ENCODE measurements around the gene CACNA2D4. TPM values are rescaled to one million over a fixed set of nuclear protein-coding genes. Genes with fewer than 3 reads are reported as not detected.

The CACNA2D4 gene
- total RNA-seq, 4 donors from 2014 or later, result 10.1 to 16.2 (median 11.4) TPM

- H3K4me3 ChIP-seq, result no peak overlapping the region
- no peaks in the 10 kb centered on the region for H3K4me1 ChIP-seq
- no peak overlapping the region for H3K27ac ChIP-seq
- H3K36me3 ChIP-seq, result no peaks in the 10 kb centered on the region
- TF ChIP-seq, protein P1, sequence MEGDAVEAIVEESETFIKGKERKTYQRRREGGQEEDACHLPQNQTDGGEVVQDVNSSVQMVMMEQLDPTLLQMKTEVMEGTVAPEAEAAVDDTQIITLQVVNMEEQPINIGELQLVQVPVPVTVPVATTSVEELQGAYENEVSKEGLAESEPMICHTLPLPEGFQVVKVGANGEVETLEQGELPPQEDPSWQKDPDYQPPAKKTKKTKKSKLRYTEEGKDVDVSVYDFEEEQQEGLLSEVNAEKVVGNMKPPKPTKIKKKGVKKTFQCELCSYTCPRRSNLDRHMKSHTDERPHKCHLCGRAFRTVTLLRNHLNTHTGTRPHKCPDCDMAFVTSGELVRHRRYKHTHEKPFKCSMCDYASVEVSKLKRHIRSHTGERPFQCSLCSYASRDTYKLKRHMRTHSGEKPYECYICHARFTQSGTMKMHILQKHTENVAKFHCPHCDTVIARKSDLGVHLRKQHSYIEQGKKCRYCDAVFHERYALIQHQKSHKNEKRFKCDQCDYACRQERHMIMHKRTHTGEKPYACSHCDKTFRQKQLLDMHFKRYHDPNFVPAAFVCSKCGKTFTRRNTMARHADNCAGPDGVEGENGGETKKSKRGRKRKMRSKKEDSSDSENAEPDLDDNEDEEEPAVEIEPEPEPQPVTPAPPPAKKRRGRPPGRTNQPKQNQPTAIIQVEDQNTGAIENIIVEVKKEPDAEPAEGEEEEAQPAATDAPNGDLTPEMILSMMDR (IDR thresholded peaks at IDR 0.05), result no peak
- TF ChIP-seq POLR2A (IDR thresholded peaks at IDR 0.05), result no peak
- TF ChIP-seq EP300 (IDR thresholded peaks at IDR 0.05), result no peak
- WGBS, 2 donors, result 88% methylated on average over 23 to 24 of the region's 34 CpGs
- peaks cover 0 to 23% of the 10 kb centered on the region in 2 donors for H3K27me3 ChIP-seq
- no peak for DNase-seq (ENCODE audit: low spot score in 2 of 2)
- H3K9me3 ChIP-seq, result no peaks in the 10 kb centered on the region
These were observed 84.1 kb downstream of the CACNA2D4 start for GRCh38 chr12:1834186-1834925.

- TF ChIP-seq POLR2A (IDR thresholded peaks at IDR 0.05) (no peak), EP300 (IDR thresholded peaks at IDR 0.05) (no peak)
- TF ChIP-seq, protein P1 (IDR thresholded peaks at IDR 0.05), result no peak
- no peaks in the 10 kb centered on the region for H3K9me3 ChIP-seq
- H3K27ac ChIP-seq, result no peak overlapping the region
- H3K36me3 ChIP-seq, result no peaks in the 10 kb centered on the region
- peaks cover 0 to 26% of the 10 kb centered on the region in 2 donors for H3K27me3 ChIP-seq
- WGBS, 2 donors, result 79 to 84% methylated on average over 10 of the region's 10 CpGs
- no peaks in the 10 kb centered on the region for H3K4me1 ChIP-seq
- DNase-seq (ENCODE audit: low spot score in 2 of 2), result no peak
- H3K4me3 ChIP-seq, result no peak overlapping the region
These were observed 84.8 kb downstream of the CACNA2D4 start for GRCh38 chr12:1833596-1834028.

GRCh38 chr12:1832801-1833595, 85.5 kb downstream of the CACNA2D4 start:
- DNase-seq (ENCODE audit: low spot score in 2 of 2), result no peak
- TF ChIP-seq, protein P1 (IDR thresholded peaks at IDR 0.05), result no peak
- TF ChIP-seq EP300 (IDR thresholded peaks at IDR 0.05) (no peak), POLR2A (IDR thresholded peaks at IDR 0.05) (no peak)

GRCh38 chr12:1830981-1831963, 87.2 kb downstream of the CACNA2D4 start:
- DNase-seq (ENCODE audit: low spot score in 2 of 2), result no peak
- WGBS, 2 donors, result 6 to 9% methylated on average over 24 to 26 of the region's 34 CpGs
- no peak for TF ChIP-seq POLR2A (IDR thresholded peaks at IDR 0.05)
- TF ChIP-seq EP300 (IDR thresholded peaks at IDR 0.05), result no peak
- TF ChIP-seq, protein P1 (IDR thresholded peaks at IDR 0.05), result no peak
- H3K9me3 ChIP-seq, result no peaks in the 10 kb centered on the region
- no peak overlapping the region for H3K27ac ChIP-seq
- H3K4me3 ChIP-seq, result no peak overlapping the region
- H3K4me1 ChIP-seq, result no peaks in the 10 kb centered on the region
- H3K27me3 ChIP-seq, result peaks cover 0 to 49% of the 10 kb centered on the region in 2 donors
- H3K36me3 ChIP-seq, result no peaks in the 10 kb centered on the region

More at GRCh38 chr12:1832801-1833595, 85.5 kb downstream of the CACNA2D4 start:
- no peak overlapping the region for H3K27ac ChIP-seq
- no peaks in the 10 kb centered on the region for H3K36me3 ChIP-seq
- no peak overlapping the region for H3K4me3 ChIP-seq
- H3K4me1 ChIP-seq, result no peaks in the 10 kb centered on the region
- H3K9me3 ChIP-seq, result no peaks in the 10 kb centered on the region
- 71 to 72% methylated on average over 17 of the region's 17 CpGs for WGBS, 2 donors
- H3K27me3 ChIP-seq, result peaks cover 0 to 32% of the 10 kb centered on the region in 2 donors
